ACC112 (cell line): Measurements from ENCODE around the gene SPATC1L.
"Not testable (repeated sequence)": the region's sequence is repeated elsewhere in the genome, so short reads cannot be mapped to it uniquely, and the experiment has no call there.

Experiments used
- H2AFZ ChIP-seq: fragments of 200-600 bp; sonication (generic); one replicate; pipeline ENCODE4 v1.6.0; 2017; ENCODE audit warnings: antibody characterized with exemption, low read length; ENCODE audit not compliant: unreplicated experiment
- H3K27ac ChIP-seq: fragments of 200-600 bp; sonication (generic); 2 replicates; pipeline ENCODE4 v1.5.1; 2014; ENCODE audit warnings: low read depth, mild to moderate bottlenecking, antibody characterized with exemption, low read length, moderate library complexity
- H3K27me3 ChIP-seq: fragments of 200-600 bp; sonication (generic); 2 replicates; pipeline ENCODE4 v1.6.1; 2014; ENCODE audit warnings: mild to moderate bottlenecking, antibody characterized with exemption, low read length, moderate library complexity, mixed read lengths; ENCODE audit not compliant: insufficient read depth
- H3K36me3 ChIP-seq: fragments of 200-600 bp; sonication (generic); 2 replicates; pipeline ENCODE4 v1.6.1; 2016; ENCODE audit warnings: mild to moderate bottlenecking, antibody characterized with exemption, low read length, moderate library complexity, mixed read lengths; ENCODE audit not compliant: insufficient read depth
- H3K4me1 ChIP-seq: fragments of 200-600 bp; sonication (generic); one replicate; pipeline ENCODE4 v1.6.1; 2016; ENCODE audit warnings: low read length, mixed read lengths; ENCODE audit not compliant: insufficient read depth, unreplicated experiment, control insufficient read depth
- H3K4me3 ChIP-seq: fragments of 200-600 bp; sonication (generic); 2 replicates; pipeline ENCODE4 v1.5.1; 2014; ENCODE audit warnings: mild to moderate bottlenecking, low read depth, low read length
- H3K79me2 ChIP-seq: fragments of 200-600 bp; sonication (generic); one replicate; pipeline ENCODE4 v1.6.0; 2016; ENCODE audit warnings: low read length; ENCODE audit not compliant: control insufficient read depth, unreplicated experiment, insufficient read depth

SPATC1L gene

DNA sequence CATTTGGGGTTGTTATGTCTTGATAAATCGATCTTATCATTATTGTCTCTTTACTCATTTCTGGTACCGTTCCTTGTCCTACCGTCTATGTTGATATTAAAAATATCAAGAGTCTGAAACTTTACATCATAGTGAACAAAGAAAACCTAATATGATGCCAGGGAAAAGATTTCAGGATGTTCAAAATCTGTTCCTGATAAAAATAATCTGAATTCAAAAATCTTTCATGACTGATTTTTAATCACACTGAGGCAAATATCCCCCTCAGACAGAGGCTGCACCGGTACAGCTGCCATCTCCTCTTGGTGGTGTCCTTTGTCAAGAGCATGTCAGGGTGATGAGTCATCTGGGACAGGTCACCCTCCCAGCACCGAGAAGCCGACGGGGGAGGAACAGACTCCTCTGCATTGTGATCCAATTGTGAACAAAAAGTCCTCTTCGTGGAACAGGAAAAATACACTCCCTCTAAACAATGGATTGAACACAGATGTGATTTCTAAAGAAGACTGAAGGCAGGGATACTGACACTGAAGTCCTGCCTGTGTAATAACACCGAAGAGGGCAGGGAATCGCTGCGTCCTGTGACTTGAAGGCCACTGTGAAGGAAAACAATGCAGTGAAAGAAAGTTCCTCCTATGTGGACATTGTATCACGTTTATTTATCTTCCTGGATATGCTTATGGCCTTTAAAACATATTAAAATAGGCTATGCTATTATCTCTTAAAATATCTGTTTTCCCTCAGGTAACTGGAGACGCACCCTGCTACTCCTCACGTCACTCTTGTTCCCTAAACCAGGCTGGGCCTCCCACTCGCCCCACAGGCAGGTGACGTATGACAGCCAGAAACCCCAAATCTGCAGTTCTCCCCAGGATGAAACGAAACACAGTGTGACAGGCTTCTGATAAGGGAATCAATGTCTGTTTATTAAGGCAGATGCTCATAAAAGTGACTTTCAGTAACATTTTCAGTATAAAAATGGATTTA, 4.3 kb upstream of the SPATC1L start:
- no peaks in the 10 kb centered on the region for H3K79me2 ChIP-seq
- no peak overlapping the region for H2AFZ ChIP-seq
- peaks cover 3% of the 10 kb centered on the region; the same call in 1 of the 2 replicates for H3K36me3 ChIP-seq
- peak overlapping the region; percentile 40; the same call in 1 of the 2 replicates for H3K4me3 ChIP-seq
- H3K27ac ChIP-seq = peak overlapping the region; percentile 59
- H3K27me3 ChIP-seq = no peaks in the 10 kb centered on the region
- peaks cover 40% of the 10 kb centered on the region for H3K4me1 ChIP-seq

DNA sequence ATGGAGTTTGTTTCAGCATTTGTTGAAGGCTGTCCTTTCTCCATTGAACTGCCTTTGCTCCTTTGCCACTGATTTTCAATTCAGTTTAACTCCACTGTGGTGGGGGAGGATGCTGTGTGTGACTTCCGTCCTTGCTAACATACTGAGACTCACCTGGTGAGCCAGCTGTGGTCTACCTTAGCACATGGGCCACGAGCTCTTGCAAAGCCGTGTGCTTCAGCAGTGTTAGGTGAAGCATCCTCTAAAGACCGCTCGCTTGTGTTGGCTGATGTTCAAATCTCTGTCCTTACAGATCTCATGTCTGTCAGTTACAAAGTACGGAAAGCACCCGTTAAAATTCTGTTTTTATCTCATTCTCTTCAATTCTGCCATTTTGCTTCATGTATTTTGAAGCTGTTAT, 3.6 kb upstream of the SPATC1L start:
- H3K36me3 ChIP-seq = peaks cover 3% of the 10 kb centered on the region; the same call in 1 of the 2 replicates
- H2AFZ ChIP-seq = no peak overlapping the region
- H3K27ac ChIP-seq = no peak overlapping the region
- peaks cover 40% of the 10 kb centered on the region for H3K4me1 ChIP-seq
- no peaks in the 10 kb centered on the region for H3K79me2 ChIP-seq
- no peaks in the 10 kb centered on the region for H3K27me3 ChIP-seq
- no peak overlapping the region for H3K4me3 ChIP-seq

DNA sequence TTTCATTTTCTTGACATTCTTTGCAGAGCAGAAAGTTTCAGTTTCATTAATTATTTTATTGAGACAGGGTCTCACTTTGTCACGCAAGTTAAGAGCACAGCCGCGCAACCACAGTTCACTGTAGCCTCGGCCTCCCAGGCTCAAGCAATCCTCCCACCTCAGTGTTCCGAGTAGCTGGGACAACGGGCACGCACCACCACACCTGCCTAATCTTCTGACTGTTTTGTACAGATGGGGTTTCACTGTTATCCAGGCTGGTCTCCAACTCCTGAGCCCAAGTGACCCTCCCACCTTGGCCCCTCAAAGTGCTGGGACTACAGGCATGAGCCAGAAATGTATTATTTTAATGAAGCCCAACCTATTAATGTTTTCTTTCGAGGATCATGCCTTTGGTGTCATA, 3.0 kb upstream of the SPATC1L start:
- H3K36me3 ChIP-seq = peaks cover 3% of the 10 kb centered on the region; the same call in 1 of the 2 replicates
- peaks cover 40% of the 10 kb centered on the region for H3K4me1 ChIP-seq
- H3K4me3 ChIP-seq = no peak overlapping the region
- H2AFZ ChIP-seq = no peak overlapping the region
- H3K27ac ChIP-seq = no peak overlapping the region
- H3K27me3 ChIP-seq = no peaks in the 10 kb centered on the region
- H3K79me2 ChIP-seq = no peaks in the 10 kb centered on the region

DNA sequence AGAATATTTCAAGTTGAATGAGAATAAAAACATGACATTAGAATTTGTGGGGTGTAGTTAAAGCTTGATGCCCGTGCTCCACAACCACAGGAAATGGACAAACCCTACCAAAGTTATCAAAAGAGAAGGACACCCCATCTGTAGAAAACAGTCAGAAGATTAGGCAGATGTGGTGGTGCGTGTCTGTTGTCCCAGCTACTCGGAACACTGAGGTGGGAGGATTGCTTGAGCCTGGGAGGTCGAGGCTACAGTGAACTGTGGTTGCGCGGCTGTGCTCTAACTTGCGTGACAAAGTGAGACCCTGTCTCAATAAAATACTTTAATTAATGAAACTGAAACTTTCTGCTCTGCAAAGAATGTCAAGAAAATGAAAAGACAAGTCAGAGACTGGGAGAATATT, 1.5 kb upstream of the SPATC1L start:
- no peaks in the 10 kb centered on the region for H3K79me2 ChIP-seq
- no peaks in the 10 kb centered on the region for H3K27me3 ChIP-seq
- peaks cover 31% of the 10 kb centered on the region for H3K4me1 ChIP-seq
- H3K4me3 ChIP-seq = peak overlapping the region; percentile 100
- H2AFZ ChIP-seq = peak overlapping the region; percentile 47
- peaks cover 3% of the 10 kb centered on the region; the same call in 1 of the 2 replicates for H3K36me3 ChIP-seq
- no peak overlapping the region for H3K27ac ChIP-seq

DNA sequence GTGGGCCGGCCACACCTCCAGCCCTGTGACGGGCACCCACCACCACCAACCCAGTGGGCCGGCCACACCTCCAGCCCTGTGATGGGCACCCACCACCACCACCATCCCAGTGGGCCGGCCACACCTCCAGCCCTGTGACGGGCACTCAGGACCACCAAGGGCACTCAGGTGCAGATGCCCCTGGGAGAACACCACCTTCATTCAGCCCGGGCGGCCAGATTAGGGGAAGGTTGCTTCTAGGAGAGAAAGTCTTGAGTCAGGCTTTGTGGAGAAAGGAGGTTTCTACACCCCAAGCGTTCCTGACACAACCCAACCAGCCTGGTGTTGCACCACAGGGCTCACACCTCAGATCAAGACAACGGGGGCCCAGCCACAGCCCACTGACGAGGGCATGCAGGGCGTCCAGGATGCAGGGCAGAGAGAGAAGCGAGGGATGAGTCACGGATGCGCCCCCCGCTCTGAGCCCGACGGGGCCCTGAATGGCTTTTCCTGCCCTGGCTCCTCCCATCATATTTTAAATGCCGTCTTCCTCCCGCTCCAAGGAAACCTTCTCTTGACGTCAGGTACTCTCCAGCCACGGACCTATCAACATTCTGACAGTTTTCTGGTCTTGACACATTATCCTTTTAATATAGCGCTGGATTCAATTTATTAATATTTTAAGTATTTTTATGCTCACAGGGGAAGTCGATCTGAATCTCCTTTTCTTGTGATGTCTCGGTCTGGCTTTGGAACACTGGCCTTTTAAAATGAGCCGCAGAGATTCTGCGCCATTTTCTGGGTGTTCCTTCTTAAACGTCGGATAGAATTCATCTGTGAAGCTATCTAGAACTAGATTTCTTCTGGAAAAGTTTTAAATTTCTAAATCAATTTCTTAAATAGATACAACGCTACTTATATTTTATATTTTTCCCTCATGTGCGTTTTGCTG, 631 bp upstream of the SPATC1L start:
- Histone ChIP-seq H3K4me1 (peaks cover 26% of the 10 kb centered on the region), H3K27me3 (no peaks in the 10 kb centered on the region), H3K79me2 (no peaks in the 10 kb centered on the region), H3K36me3 (peaks cover 3% of the 10 kb centered on the region; the same call in 1 of the 2 replicates), H2AFZ (peak overlapping the region; percentile 47), H3K4me3 (peak overlapping the region; percentile 100), H3K27ac (peak overlapping the region; percentile 48; the same call in 1 of the 2 replicates)

DNA sequence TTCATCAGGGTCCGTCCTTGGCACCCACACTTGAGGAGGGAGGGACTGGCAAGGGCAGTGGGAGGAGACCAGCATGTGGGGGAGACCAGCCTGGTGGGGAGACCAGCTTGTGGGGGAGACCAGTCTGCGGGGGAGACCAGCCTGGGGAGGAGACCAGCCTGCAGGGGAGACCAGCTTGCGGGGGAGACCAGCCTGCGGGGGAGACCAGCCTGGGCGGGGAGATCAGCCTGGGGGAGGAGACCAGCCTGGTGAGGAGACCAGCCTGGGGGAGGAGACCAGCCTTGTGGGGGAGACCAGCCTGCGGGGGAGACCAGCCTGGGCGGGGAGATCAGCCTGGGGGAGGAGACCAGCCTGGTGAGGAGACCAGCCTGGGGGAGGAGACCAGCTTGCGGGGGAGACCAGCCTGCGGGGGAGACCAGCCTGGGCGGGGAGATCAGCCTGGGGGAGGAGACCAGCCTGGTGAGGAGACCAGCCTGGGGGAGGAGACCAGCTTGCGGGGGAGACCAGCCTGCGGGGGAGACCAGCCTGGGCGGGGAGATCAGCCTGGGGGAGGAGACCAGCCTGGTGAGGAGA, 836 bp downstream of the SPATC1L start:
- H2AFZ ChIP-seq = not testable (repeated sequence)

DNA sequence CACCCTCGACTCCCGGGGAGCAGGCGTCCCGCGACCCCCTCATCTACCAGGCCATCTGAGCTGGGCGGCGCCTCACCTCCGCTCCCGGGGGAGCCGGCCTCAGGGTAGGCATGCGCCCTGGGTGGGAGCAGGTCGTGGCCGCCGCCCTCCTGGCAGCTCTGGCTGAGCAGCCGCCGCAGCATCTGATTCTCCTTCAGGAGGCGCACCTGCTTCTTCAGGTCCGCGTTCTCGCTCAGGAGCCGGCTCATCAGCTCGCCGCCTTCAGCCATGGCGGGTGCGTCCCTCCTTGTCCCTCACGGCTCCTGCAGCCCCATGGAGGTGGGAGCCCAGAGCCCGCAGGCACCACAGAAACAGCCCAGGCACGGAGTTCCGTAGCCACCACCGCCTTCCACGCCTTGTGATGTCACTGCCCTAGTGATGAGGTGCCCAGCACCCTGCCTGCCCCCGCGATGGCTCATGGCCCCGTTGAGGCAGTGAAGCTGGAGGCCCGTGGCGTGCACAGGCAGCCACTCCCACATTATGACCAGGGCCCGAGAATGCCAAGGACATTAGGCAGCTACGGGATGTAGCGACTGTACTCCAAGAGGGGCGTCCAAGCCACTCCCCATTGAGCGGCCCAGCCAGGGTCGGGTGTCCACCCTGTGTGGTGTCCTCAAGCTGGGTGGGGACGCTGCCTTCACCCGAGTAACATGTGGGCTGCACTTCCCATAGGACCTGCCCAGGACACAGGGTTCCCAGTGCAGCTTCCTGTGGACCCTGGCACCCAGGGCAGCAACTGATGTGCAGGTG, 1.5 kb downstream of the SPATC1L start:
- Histone ChIP-seq H2AFZ (no peak overlapping the region), H3K27ac (no peak overlapping the region), H3K4me1 (peaks cover 5% of the 10 kb centered on the region), H3K27me3 (no peaks in the 10 kb centered on the region), H3K36me3 (peaks cover 2% of the 10 kb centered on the region; the same call in 1 of the 2 replicates), H3K4me3 (no peak overlapping the region; the same call in 1 of the 2 replicates), H3K79me2 (no peaks in the 10 kb centered on the region)

More for the DNA sequence above, 836 bp downstream of the SPATC1L start:
- not testable (repeated sequence) for H3K27me3 ChIP-seq, H3K79me2 ChIP-seq, H3K36me3 ChIP-seq, H3K27ac ChIP-seq
- peak overlapping the region; percentile 100 for H3K4me3 ChIP-seq
- peaks cover 12% of the 10 kb centered on the region for H3K4me1 ChIP-seq

DNA sequence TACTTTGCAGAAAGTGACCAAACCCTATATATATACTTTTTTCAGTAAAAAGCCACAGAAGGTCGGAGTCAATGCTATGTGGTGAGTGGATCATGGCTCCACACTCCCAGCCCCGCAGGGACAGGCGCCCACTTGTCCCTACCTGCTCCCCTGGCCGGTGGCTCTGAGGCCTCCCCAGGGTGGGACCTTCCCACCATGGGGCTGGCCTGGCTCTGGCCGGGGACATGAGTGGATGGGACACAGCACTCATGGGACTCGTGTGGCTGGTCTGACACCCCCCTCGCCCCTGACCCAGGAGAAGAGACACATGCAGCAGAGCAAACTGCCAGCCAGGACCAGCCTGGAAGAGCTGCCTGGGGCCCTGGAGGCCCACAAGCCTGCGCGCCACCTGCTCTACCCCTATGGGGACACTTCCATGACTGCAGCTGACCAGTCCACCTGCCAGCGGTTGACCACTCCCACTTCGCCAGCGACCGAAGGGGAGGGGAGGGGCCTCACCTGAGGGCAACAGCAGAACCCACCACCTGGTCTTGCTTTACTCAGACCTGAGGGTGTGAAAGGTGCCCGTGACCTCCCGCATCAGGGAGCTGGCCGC, 2.2 kb downstream of the SPATC1L start:
- Histone ChIP-seq H3K36me3 (no peaks in the 10 kb centered on the region), H3K27me3 (no peaks in the 10 kb centered on the region), H3K4me3 (no peak overlapping the region), H3K79me2 (no peaks in the 10 kb centered on the region), H2AFZ (no peak overlapping the region), H3K4me1 (peaks cover 4% of the 10 kb centered on the region), H3K27ac (no peak overlapping the region)

DNA sequence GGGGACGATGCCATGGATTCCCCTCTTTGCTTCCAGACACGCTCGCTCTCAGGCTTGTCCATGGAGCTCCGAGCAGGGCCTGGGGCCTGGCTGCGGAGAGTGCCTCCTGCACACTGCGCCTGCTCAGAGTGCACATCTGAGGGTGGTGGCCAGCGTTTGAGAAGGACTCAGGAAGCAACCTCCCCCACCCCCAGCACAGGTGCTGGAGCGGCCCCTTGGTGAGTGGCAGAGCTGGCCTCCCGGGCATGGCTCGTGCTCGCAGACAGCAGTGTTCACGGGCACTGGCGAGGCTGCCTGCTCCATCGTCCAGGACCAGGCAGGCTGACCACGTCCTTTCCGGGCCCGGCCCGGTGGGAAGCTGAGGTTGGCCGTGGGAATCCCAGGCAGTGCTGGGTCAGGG, 2.8 kb downstream of the SPATC1L start:
- H3K4me3 ChIP-seq = no peak overlapping the region
- no peak overlapping the region for H2AFZ ChIP-seq
- H3K27ac ChIP-seq = no peak overlapping the region
- peaks cover 4% of the 10 kb centered on the region for H3K4me1 ChIP-seq
- no peaks in the 10 kb centered on the region for H3K79me2 ChIP-seq
- H3K36me3 ChIP-seq = no peaks in the 10 kb centered on the region
- H3K27me3 ChIP-seq = no peaks in the 10 kb centered on the region
